GM11168 (cell line): ENCODE measurements around the gene PLCB1.

Experiments used
- in situ Hi-C: fragments of 300-500 bp; cut with MboI; formaldehyde crosslinking; loops from one replicate; pipeline ENCODE4 v1.12.0; 2022; ENCODE audit warnings: low sequenced_read_pairs; ENCODE audit not compliant: unreplicated experiment

The PLCB1 gene

DNA sequence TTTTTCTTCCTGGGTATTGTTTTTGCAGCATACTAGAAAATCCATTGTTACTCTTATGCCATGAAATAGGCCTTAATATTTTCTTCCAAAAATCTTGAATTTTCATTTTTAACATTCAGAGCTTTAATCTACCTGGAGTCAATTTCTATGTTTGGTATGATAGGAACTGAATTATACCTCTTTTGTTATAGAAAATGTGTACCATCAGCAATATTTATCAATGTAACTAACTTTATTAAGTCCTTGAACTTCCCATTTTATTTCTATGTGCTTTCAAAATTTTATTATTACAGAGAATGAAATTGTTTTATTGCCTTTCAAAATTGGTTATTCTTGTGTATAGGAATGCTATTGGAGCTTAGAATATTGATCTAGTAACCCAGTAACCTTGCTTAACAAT is 68.2 kb downstream of the PLCB1 start:
- in situ Hi-C loops: no loop called here

DNA sequence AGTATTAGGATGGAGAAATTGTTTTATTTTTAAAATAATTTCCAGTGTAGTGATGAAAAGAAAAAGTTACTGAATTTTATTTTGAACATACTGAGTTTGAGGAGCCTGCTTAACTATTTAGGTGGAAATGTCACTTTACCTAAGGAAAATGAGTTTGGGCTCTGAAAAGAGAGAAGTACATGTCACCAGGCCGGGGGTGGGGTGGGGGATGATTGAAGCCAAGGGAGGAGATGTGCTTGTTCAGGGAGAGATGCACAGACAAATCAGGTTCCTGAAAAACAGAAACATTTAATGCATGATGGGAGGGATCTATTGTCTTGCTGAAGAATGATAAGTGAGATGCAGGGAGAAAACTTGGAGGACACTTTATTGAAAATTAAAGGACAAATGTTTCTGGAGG is 71.3 kb downstream of the PLCB1 start:
- in situ Hi-C loops: no loop called here

DNA sequence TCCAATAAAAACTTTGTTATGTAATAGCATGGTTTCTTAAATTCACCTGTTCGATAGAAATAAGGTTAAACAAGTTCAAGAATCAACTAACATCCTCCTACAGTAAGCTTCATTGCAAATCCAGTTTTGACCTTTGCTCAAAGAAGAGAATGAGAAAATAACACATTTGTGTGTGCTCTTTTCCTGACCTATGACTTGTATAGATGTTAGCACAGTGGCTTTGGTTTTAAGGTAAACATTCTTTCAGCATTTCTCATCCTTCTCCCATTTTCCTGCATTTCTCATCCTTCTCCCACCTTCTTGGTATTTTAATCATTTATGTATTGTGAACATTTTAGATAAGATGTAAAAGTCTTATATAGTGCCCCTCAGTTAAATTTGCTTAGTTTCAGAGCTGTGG is 73.9 kb downstream of the PLCB1 start:
- in situ Hi-C loops: no loop called here

DNA sequence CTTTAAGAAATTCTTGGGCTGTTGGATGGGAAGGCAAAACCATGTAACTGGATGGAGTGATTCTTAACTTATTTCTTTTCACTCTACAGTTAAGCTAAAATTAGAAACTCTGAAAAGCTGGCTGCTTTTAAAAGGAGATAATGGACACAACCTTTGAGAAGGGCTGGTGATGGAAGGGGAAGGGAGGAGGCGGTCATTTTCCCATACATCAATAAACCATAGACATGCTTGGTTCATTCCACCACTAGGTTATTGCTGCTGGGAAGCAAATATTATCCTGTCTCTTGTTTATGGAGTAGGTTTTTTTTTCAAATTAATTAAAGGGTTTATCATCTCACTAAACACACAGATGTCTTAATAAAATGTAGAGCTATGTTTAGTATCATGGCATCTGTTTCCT is 76.2 kb downstream of the PLCB1 start:
- in situ Hi-C loops: no loop called here

DNA sequence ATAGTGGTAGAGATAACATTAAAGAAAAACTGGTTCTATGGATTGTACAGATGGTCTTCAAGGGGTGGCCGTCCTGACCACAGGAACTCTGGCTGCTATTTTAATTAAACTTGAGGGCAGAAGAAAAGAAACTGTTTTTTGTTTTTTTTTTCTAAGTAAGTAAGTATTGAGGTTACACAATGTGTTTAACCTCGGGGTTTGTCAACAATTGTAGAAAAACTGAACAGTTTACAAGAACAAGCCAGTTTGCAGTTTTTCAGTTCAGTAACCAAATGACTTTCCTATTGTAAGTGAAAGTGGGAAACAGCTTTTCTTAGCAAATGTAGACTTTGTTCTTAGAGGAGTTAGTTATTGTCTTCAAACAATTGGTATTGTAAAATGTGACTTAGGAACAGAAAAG is 77.0 kb downstream of the PLCB1 start:
- in situ Hi-C loops: no loop called here

DNA sequence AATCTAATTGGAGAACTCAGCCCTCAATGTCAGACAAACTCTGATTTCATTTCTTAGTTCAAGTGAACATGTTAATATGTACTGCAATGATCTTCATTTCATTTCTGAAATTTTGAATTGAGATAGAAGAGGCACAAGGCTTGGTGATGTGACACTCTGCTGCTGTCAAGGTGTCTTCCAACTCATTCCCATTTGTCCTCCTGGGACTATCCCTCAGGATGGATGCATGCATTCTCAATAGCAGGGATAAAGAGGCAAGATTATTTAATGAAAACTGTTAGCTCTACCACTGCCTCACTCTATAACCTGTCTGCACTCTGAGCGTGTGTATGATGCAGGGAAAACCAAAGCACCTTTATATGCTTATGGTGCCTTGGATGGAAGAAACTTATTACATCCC is 78.7 kb downstream of the PLCB1 start:
- in situ Hi-C loops: no loop called here

DNA sequence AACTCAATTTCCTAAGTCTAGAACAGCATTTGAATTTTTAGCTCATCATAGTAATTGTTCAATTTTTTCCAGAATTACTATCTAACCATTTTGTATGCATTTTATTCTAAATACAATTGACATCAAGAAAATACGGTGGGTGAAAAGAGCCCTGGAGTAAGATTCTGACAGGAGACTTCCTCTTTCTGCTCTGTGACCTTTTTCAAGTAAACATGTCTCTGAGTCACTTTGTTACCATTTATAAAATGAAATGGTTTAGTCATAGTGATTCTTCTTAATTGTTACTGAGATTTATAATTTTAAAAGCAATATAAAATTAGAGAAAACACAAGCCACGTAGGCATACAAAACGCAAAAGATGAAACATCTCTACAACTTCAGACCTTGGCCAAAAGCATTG is 80.2 kb downstream of the PLCB1 start:
- in situ Hi-C loops: no loop called here

DNA sequence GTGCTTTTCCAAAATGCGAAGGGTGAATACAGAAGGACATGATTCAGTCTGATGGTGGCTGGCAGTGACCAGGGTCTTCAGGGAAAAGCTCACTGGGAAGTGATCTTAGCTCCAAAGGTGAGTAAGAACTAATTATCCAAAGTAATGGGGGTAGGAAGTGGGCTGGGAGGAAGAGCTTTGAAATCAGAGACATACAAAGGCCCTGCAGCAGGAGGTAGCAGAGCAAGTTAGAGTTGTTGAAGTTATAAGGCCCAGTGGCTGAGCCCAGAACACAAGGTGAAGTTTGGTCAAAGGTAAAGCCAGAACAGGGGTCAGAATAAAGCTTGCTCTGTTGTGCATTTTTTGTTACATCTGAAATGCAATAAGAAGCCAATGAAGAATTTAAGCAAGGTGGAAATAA is 81.2 kb downstream of the PLCB1 start:
- in situ Hi-C loops: no loop called here

DNA sequence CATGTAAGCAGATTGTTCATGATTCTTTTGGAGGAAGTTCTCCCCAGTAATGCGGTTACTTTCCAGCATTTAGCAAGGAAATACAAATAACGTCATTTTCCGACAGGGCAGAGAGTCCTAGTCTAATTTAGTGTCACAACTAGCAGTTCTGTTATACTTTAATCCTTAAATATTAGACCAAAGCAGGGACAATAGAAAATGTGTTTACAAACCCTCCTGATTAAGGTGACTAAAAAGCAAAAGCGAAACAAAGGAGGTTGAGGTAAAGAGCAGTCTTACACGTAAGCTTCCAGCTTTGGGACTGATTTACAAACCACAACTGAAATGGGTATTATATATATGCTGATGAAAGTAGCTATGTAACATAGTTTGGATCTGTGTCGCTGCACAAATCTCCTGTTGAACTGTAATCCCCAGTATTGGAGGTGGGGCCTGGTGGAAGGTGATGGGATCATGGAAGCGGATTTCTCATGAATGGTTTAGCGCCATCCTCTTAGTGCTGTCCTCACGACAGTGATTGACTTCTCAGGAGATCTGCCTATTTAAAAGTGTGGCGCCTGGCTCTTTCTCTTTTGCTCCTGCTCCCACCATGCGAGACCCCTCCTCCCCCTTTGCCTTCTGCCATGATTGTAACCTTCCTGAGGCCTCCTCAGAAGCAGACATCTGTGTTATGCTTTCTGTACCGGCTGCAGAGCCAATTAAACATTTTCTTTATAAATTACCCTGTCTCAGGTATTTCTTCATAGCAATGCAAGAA is 81.9 kb downstream of the PLCB1 start:
- in situ Hi-C loops: no loop called here

DNA sequence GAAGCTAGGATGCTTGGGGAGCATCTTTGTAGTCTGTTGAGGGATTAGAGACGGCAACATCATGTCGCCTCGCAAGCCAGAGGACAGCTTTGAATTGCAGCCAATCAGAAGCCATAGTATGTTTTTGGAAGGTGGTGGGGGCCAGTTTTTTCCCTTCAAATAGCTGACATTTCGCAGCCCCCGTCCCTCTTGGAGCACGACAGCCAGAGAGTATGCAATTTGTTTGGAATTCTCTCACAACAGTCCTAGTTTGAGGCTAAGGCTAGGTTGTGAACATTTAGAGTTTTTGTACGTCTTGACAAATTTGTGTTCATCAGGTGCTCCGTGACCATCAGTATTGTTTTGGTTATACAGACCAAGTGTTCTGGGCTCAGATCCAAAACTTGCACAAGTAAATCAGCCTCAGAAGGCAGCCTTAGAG is 83.3 kb downstream of the PLCB1 start:
- in situ Hi-C loops: no loop called here

DNA sequence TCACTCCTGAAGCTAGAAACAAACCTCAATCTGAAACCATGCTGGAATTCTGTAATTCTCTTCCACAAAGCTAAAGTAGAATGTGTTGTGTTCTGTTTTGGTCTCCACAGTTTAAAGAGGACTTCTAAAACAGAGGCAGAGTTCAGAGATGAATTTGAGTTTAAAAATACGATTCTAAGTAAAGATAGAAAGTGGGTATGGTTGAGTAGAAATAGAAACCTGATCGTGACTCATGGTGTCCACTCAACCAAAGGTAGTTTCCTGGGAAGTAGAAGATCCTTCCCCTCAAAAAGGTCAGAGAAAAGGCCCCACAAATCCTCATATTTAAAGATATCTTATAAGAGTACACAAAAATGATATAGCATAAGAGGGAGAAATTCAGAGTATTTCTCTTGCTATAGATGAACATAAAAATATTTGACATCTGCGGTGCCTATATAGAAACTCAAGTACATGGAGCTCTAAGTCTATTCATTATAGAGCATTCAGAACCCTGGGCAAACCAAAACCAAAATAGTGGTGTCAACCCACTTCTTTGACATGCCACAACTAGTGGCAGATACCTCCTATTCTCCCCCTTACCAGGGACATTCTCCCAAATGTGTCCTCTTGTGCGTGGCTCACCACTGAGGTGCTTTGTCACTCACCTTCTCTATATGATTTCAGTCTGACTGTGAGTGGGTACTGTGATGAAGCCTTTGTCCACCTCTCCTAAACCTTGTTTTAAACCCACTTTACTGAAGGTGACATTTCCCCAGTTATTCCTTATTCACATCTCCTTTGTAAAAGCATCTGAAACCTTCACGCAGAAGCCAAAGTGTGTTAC is 84.5 kb downstream of the PLCB1 start:
- in situ Hi-C loops: no loop called here

DNA sequence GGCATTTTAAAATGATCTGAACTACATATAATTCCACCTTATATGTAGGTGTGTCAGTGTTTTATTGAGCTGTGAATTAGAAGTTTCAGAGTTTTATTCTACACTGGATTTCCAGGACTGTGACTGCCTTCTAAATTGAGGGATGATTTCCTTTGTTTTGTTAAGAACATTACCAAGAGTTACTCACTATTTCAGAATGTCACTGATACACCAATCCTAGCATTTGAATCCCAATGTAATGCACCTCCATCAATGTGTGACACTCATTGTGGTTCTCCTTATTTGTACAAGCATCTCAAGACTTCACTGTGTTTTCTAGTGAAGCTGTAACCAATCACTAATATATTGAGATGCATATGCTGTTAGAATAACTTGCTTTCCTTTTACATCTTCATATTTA is 86.8 kb downstream of the PLCB1 start:
- in situ Hi-C loops: no loop called here

DNA sequence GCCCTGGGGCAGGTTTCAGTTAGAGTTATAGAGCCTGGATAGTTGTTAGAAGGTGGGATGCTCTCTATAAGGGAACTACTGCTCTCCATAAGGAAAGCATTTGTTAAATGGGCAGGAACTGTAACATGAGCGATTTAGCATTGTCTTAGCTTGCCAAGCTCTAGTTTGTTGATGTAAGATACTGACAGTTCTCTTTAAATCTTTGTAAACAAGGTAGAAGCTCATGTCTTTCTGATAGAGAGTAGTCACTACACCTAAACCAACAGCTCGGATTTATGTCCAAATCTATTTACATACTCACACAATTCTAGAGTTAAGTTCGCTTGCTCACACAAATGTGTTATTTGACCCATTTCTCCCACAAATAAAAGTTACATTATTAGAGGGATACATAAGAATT is 87.3 kb downstream of the PLCB1 start:
- in situ Hi-C loops: no loop called here

DNA sequence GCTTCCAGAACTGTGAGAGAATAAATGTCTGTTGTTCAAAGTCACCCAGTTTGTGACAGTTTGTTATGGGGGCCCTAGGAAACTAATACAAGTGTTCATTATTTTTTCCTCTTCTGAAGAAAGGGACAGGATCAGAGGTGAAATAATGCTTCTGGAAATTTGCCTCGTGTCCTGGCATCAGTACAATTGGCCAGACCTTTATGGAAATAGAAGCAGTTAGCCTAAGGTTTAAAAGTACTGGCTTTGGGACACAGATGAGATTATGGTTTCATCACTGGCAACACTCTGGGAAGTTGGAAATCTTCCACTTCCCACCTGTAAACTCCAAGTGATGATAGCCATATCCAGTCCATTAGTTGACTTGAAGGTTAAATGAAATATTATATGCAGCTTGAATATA is 88.7 kb downstream of the PLCB1 start:
- in situ Hi-C loops: no loop called here

DNA sequence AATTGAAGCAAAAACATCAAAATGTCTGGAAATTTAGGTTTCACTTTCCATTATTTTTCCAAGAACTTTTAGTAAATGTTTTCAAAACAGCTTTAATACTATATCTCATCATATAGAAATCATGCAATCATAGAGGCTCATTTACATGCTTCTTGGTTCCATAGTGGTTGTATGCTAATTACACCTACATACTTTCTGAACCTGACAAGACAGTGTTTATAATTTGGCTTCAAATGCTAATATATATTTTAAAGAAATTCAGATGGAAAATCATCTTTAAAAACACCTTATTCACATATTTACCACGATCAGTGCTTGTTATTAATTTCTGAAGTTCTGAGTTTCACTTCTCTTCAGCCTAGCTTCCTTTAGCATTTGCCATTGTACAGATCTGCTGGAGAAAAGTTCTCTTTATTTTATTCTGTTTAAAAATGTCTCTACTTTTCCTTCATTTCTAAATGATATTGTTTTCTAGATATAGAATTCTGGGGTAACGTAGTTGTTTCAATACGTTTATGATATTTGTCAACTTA is 89.9 kb downstream of the PLCB1 start:
- in situ Hi-C loops: no loop called here

DNA sequence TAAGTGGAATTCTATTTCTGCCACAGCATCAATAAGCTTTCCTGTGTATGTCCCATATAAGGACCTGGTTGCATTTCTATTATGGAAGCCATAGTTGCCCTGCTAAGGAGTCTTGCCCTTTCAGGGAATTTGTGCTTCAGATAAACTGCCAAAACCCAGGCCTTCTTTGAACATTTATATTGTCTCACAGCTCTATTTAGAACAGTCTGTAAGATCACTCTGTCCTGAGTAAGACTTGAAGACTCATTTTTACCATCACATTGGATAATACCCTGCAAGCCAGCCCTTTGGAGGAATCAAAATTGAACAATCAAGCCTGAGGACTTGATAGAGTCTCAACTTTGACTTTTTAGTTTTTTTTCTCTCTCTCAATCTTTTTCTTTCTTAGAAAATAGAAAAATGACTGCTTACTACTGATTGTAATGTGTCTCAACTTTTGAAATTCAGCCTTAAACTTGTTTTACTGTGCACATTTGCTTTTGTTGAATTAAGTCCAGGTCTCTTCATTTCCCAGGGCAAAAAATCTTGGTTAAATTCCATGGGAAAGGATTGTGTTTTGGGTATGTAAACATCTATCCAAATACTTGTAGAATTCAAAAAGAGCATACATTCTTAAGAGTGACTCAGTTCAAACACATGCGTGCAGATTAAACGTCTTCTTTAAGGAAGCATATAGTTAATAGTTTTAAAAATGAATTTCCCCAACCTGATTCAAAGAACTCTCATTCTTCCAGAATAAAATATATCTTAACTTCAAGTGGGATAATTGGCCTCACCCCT is 91.2 kb downstream of the PLCB1 start:
- in situ Hi-C loops: no loop called here

DNA sequence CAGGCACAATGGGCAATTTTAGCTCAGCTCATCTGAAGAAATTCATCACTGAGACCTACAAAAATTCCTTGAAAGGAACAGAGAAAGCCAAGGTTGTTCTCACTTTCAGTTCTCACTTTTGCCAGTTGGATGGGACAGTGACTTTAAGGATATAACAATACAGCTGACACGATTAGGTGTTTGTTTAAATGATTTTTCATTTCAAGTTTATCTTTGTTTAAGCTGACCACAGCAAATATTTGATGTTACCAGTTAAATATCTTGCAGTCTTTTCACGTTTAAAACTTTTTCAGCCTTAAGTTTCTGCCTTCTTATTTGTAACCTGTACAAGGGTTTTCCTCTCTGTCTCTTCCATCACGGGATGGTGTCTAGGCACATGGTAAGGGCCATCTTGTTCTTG is 93.6 kb downstream of the PLCB1 start:
- in situ Hi-C loops: no loop called here

DNA sequence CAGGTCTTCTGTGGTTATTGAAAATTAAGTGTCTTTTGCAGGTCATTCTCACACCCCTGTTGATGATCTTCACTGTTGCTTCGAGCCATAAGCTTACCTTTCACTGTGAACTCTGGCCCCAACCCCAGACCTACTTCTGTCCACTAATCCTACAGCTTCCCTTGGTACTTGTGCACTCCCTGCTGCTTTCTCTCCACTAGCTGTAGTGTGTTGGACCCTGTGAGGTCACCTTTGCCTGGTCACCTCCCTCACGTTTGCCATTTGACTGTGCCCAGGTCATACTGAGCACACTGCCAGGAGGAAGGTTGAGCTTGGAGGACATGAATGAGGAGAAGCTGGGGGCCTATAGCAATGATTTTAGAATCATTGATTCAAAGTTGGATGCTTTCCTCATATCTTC is 94.0 kb downstream of the PLCB1 start:
- in situ Hi-C loops: no loop called here

DNA sequence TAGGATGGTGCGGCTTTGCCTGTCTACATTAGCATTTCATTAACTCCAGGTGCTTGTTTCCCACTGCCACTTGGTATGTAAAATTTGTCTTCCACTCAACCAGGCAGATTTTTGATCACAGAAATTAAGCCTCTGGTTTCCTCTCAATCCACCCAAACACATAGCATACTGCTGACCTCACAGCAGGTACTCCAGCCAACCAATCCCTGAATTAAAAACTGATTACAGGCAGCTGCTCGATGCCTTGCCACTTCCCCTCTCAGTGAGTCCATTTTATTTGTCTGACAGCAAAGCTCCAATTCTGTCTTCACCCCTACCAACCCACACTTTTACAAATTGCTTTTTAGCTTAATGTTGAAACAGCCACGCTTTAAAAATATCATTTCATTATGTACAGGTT is 95.2 kb downstream of the PLCB1 start:
- in situ Hi-C loops: no loop called here

DNA sequence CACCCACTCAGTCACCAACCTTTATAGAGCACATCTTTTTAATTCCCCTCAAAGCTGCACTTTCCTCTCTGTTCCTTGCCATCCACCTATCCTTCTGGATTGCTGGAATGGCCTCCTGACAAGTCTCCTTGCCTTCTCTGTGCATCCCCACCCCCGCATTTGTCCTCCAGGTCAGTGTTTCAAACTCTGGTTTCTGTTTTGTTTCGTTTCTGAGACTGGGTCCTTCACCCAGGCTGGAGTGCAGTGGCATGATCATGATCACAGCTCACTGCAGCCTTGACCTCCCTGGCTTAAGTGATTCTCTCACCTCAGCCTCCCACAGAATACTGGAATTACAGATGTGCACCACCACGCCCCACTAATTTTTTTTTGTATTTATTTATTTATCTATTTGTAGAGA is 96.2 kb downstream of the PLCB1 start:
- in situ Hi-C loops: no loop called here

DNA sequence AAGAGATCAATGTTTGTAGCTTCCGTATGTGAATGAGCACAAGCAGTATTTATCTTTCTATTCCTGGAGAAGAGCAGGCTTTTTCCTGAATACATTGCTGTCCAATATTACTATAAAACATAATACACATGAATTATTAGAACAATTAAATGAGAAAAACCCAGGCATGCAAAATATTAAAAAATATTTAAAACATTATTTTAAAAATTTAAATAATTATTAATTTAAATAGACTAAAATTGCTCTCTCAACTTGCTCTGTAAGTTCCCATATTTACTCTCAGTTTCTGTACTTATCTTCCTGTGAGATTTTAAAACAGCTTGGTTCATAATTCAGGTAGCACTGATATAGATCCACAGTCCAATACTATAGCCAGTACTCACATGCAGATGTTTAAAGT is 97.0 kb downstream of the PLCB1 start:
- in situ Hi-C loops: no loop called here
